A549 treated with Hydrocortisone at 1 μM for 4 hours (cell line): ENCODE data around the gene RNF150. TPM values are rescaled to one million over a fixed set of nuclear protein-coding genes. Genes with fewer than 3 reads are reported as not detected.

Experiments used
- total RNA-seq: library from RNA; stranded (reverse); fragments of 200-300 nt; extraction: Qiagen RNA extraction; gene quantifications from 5 replicates; pipeline ENCODE4 v1.2.3, GENCODE V29; 2022

Gene RNF150
- 0.25 to 0.38 TPM (median 0.32 TPM) in 5 replicates for total RNA-seq

GRCh38 chr4:141133146-141133998, at the start of gene RNF150:
Gene RNF150 (minus strand): TSS chr4:141133469.

Other genes starting within 250 kb of the RNF150 start
- 25.0 to 30.5 TPM (median 27.1 TPM) in 5 replicates for gene ZNF330, start 87.4 kb upstream of the RNF150 start, total RNA-seq